ENCODE results near the gene OR51G2.
"Not testable (repeated sequence)": the region's sequence is repeated elsewhere in the genome, so short reads cannot be mapped to it uniquely, and the experiment has no call there.

The OR51G2 gene, protein sequence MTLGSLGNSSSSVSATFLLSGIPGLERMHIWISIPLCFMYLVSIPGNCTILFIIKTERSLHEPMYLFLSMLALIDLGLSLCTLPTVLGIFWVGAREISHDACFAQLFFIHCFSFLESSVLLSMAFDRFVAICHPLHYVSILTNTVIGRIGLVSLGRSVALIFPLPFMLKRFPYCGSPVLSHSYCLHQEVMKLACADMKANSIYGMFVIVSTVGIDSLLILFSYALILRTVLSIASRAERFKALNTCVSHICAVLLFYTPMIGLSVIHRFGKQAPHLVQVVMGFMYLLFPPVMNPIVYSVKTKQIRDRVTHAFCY

DNA sequence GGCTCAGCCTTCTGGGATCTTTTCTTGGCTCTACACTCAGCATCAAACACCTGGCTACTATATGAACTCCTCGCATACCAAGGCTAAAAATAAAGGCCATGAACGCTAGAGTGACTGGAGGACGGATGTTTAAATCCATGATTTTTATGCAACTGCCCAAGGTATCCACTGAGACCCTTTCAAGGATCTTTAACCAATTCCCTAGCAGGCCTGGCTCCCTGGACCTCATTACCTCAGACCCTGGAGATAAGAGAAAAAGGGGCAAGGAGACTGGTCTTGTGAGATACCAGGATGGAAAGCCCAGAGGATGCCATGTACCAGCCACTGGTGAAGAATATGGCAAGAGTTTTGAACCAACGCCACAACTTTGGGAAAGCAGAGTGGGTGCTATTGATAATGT, at the start of gene OR51G2:
OR51G2 (minus strand) TSS at position 101 of the 400 bp plus-strand sequence. CDS start 3,687 bp downstream, outside the sequence.
- Mint-ChIP-seq H3K4me1 (no peaks in the 10 kb centered on the region), H3K27ac (no peak within 1 kb of the TSS), H3K9me3 (no peaks in the 10 kb centered on the region), H3K27me3 (no peaks in the 10 kb centered on the region), H3K36me3 (no peaks in the 10 kb centered on the region), H3K4me3 (no peak within 1 kb of the TSS)
- CTCF ChIA-PET: no interaction called here
- no peak for DNase-seq

GRCh38 chr11:4962816-4963215, 43.7 kb upstream of the OR51G2 start:
- H3K27ac Mint-ChIP-seq: no peak overlapping the region

GRCh38 chr11:4960877-4961276, 41.7 kb upstream of the OR51G2 start:
- H3K4me1 Mint-ChIP-seq: no peaks in the 10 kb centered on the region
- DNase-seq: no peak
- H3K9me3 Mint-ChIP-seq: peaks cover 5% of the 10 kb centered on the region
- no peak overlapping the region for H3K27ac Mint-ChIP-seq
- H3K27me3 Mint-ChIP-seq: no peaks in the 10 kb centered on the region
- no peak overlapping the region for H3K4me3 Mint-ChIP-seq
- no peaks in the 10 kb centered on the region for H3K36me3 Mint-ChIP-seq
- CTCF ChIA-PET: no interaction called here

More at GRCh38 chr11:4962816-4963215, 43.7 kb upstream of the OR51G2 start:
- Mint-ChIP-seq H3K27me3 (no peaks in the 10 kb centered on the region), H3K4me3 (no peak overlapping the region), H3K9me3 (peaks cover 5% of the 10 kb centered on the region), H3K36me3 (no peaks in the 10 kb centered on the region), H3K4me1 (no peaks in the 10 kb centered on the region)
- no peak for DNase-seq
- CTCF ChIA-PET: no interaction called here

GRCh38 chr11:4957396-4957795, 38.2 kb upstream of the OR51G2 start:
- no peak for DNase-seq
- CTCF ChIA-PET: no interaction called here

DNA sequence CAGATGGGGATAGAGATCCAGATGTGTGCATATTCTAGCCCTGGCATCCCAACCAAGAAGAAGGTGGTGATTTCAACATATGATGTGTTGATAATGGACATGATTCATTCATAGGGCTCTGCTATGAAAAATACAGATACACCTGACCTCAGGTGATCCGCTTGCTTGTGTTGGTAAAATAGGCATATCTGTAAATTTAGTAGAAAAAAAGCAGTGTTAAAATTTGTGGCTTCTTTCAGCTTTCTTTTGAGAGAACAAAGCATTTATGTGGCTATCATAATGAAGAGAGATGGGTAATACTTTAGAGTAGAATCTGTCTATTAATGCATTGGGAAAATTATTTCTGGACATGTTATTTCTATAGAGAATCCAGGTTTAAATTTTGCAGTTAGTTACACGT, 36.5 kb upstream of the OR51G2 start, which contains the start of gene OR51A2:
OR51A2 (minus strand) TSS at position 101 of the 400 bp plus-strand sequence; CDS start at position 101, 0 bp downstream.
- H3K4me1 Mint-ChIP-seq, H3K4me3 Mint-ChIP-seq, CTCF ChIA-PET, H3K27ac Mint-ChIP-seq, H3K9me3 Mint-ChIP-seq, H3K36me3 Mint-ChIP-seq, H3K27me3 Mint-ChIP-seq, DNase-seq: not testable (repeated sequence)

More at GRCh38 chr11:4957396-4957795, 38.2 kb upstream of the OR51G2 start:
- H3K4me3 Mint-ChIP-seq: no peak overlapping the region
- no peak overlapping the region for H3K27ac Mint-ChIP-seq
- no peaks in the 10 kb centered on the region for H3K27me3 Mint-ChIP-seq
- H3K9me3 Mint-ChIP-seq: peaks cover 2% of the 10 kb centered on the region
- no peaks in the 10 kb centered on the region for H3K36me3 Mint-ChIP-seq
- H3K4me1 Mint-ChIP-seq: no peaks in the 10 kb centered on the region

GRCh38 chr11:4947505-4947904, 28.4 kb upstream of the OR51G2 start, which contains the start of gene OR51A4:
OR51A4 (minus strand) TSS chr11:4947605; CDS start chr11:4947100, 505 bp downstream.
- no peak within 1 kb of the TSS for H3K27ac Mint-ChIP-seq
- H3K36me3 Mint-ChIP-seq: no peaks in the 10 kb centered on the region
- no peak within 1 kb of the TSS for H3K4me3 Mint-ChIP-seq
- H3K9me3 Mint-ChIP-seq: no peaks in the 10 kb centered on the region
- H3K4me1 Mint-ChIP-seq: no peaks in the 10 kb centered on the region
- no peak for DNase-seq
- H3K27me3 Mint-ChIP-seq: no peaks in the 10 kb centered on the region
- CTCF ChIA-PET: no interaction called here

DNA sequence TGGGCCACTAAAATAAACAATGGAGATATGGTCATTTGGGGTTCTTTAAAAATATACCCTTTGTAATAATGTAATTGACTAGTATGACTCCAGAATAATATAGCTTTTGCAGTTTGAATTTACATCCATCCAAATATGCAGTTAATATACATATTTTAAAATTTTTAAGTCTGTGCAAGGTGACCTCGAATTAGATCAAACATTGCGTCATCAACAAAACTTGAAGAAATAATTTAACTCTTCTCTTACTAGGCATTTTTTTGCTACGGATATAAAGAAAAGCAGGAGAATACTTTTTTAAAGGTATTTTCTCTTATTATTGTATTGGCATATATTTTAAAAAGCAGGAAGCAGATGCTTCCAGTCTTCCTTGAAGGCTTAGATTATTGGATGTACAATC, 17.6 kb upstream of the OR51G2 start:
- H3K4me1 Mint-ChIP-seq: no peaks in the 10 kb centered on the region
- CTCF ChIA-PET: no interaction called here
- H3K27me3 Mint-ChIP-seq: no peaks in the 10 kb centered on the region
- DNase-seq: no peak
- H3K27ac Mint-ChIP-seq: no peak overlapping the region
- no peaks in the 10 kb centered on the region for H3K9me3 Mint-ChIP-seq
- no peak overlapping the region for H3K4me3 Mint-ChIP-seq
- no peaks in the 10 kb centered on the region for H3K36me3 Mint-ChIP-seq

GRCh38 chr11:4932751-4933150, 13.6 kb upstream of the OR51G2 start:
- CTCF ChIA-PET: no interaction called here
- Mint-ChIP-seq H3K4me3 (no peak overlapping the region), H3K9me3 (no peaks in the 10 kb centered on the region), H3K27me3 (no peaks in the 10 kb centered on the region), H3K27ac (no peak overlapping the region), H3K36me3 (no peaks in the 10 kb centered on the region), H3K4me1 (no peaks in the 10 kb centered on the region)
- no peak for DNase-seq

GRCh38 chr11:4926608-4927007, 7.5 kb upstream of the OR51G2 start:
- no peak overlapping the region for H3K27ac Mint-ChIP-seq
- no peaks in the 10 kb centered on the region for H3K4me1 Mint-ChIP-seq
- H3K9me3 Mint-ChIP-seq: no peaks in the 10 kb centered on the region
- CTCF ChIA-PET: no interaction called here
- no peak for DNase-seq
- no peak overlapping the region for H3K4me3 Mint-ChIP-seq
- H3K36me3 Mint-ChIP-seq: no peaks in the 10 kb centered on the region
- no peaks in the 10 kb centered on the region for H3K27me3 Mint-ChIP-seq

DNA sequence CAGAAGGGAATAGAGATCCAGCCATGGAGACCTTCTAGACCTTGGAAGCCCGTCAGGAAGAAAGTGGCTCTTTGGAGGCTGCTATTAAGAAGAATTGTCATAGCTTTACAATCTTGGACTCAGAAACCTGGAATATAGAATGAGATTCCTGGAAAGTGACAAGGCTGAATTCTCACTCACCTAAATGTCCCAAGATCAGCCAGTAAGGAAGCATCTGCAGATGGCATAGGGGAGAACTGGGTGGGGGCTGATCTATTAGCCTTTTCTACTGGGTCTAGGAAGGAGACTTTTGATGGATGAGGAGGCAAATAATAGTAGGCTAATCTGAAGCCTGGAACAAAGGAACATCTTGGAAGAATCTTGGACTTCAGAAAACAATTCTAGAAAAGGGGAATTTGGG, 5.1 kb upstream of the OR51G2 start, which contains the start of gene OR51G1:
OR51G1 (minus strand) TSS at position 101 of the 400 bp plus-strand sequence; CDS start at position 101, 0 bp downstream.
- CTCF ChIA-PET: no interaction called here
- H3K27ac Mint-ChIP-seq: no peak within 1 kb of the TSS
- no peaks in the 10 kb centered on the region for H3K9me3 Mint-ChIP-seq
- no peaks in the 10 kb centered on the region for H3K4me1 Mint-ChIP-seq
- no peak for DNase-seq
- no peaks in the 10 kb centered on the region for H3K27me3 Mint-ChIP-seq
- H3K36me3 Mint-ChIP-seq: no peaks in the 10 kb centered on the region
- no peak within 1 kb of the TSS for H3K4me3 Mint-ChIP-seq

DNA sequence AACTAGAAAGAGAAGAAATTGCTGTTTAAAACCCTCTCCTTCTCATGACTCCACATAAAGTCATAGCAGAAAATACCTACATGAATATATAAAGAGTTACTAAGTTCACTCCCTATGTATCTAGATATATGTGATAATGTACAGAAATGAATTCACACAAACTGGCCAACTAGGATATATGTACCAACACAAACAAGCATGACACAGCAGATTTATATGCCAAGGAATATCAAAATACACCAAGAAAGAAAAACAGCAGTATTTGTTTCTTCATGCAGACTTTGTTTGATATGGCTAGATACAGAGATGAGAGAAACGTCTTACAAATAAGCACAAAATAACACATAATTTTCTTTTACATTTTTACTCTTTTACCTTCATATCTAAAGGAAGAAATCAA, 3.2 kb upstream of the OR51G2 start:
- H3K27me3 Mint-ChIP-seq: no peaks in the 10 kb centered on the region
- no peak for DNase-seq
- CTCF ChIA-PET: no interaction called here
- no peak overlapping the region for H3K27ac Mint-ChIP-seq
- no peaks in the 10 kb centered on the region for H3K4me1 Mint-ChIP-seq
- no peaks in the 10 kb centered on the region for H3K36me3 Mint-ChIP-seq
- H3K9me3 Mint-ChIP-seq: no peaks in the 10 kb centered on the region
- H3K4me3 Mint-ChIP-seq: no peak overlapping the region

- Mint-ChIP-seq H3K27me3 (no peaks in the 10 kb centered on the region), H3K9me3 (no peaks in the 10 kb centered on the region), H3K27ac (no peak overlapping the region), H3K36me3 (no peaks in the 10 kb centered on the region), H3K4me3 (no peak overlapping the region), H3K4me1 (no peaks in the 10 kb centered on the region)
- no peak for DNase-seq
- CTCF ChIA-PET: no interaction called here
These were observed 2.6 kb upstream of the OR51G2 start for GRCh38 chr11:4921796-4922195.

GRCh38 chr11:4916581-4916980, 2.6 kb downstream of the OR51G2 start:
- no peaks in the 10 kb centered on the region for H3K27me3 Mint-ChIP-seq
- no peak overlapping the region for H3K4me3 Mint-ChIP-seq
- H3K36me3 Mint-ChIP-seq: no peaks in the 10 kb centered on the region
- no peak for DNase-seq
- CTCF ChIA-PET: no interaction called here
- H3K27ac Mint-ChIP-seq: no peak overlapping the region
- no peaks in the 10 kb centered on the region for H3K4me1 Mint-ChIP-seq
- no peaks in the 10 kb centered on the region for H3K9me3 Mint-ChIP-seq

GRCh38 chr11:4903484-4903883, 15.7 kb downstream of the OR51G2 start, which contains the start of gene OR51A7:
OR51A7 (plus strand) TSS chr11:4903783; CDS start chr11:4907370, 3,587 bp downstream.
- H3K27me3 Mint-ChIP-seq: no peaks in the 10 kb centered on the region
- no peak within 1 kb of the TSS for H3K4me3 Mint-ChIP-seq
- H3K36me3 Mint-ChIP-seq: no peaks in the 10 kb centered on the region
- no peak for DNase-seq
- no peaks in the 10 kb centered on the region for H3K9me3 Mint-ChIP-seq
- CTCF ChIA-PET: no interaction called here
- H3K4me1 Mint-ChIP-seq: no peaks in the 10 kb centered on the region
- no peak within 1 kb of the TSS for H3K27ac Mint-ChIP-seq

- Mint-ChIP-seq H3K27ac (no peak overlapping the region), H3K27me3 (no peaks in the 10 kb centered on the region), H3K9me3 (no peaks in the 10 kb centered on the region), H3K36me3 (no peaks in the 10 kb centered on the region), H3K4me3 (no peak overlapping the region), H3K4me1 (no peaks in the 10 kb centered on the region)
- DNase-seq: no peak
- CTCF ChIA-PET: interaction anchor here (0.6 kb wide), 1 partner anchor 144 kb away, joined by 3 read pairs; no protein-coding TSS in a partner anchor
These were observed 27.0 kb downstream of the OR51G2 start for GRCh38 chr11:4891996-4892640.

Data from activated naive CD4-positive, alpha-beta T cell treated with anti-CD3 and anti-CD28 coated beads, Interleukin-2, amount 10 ng/mL, durations not matched to agents 7 days and 5 days (primary cell).